EH (cell line): Measurements from ENCODE around the gene PWWP2B.
A peak's percentile ranks its signal among the peaks of the same experiment; 100 is the strongest.

Experiments
- DNase-seq: peaks from one replicate; pipeline ENCODE4 v3.0.0-alpha.2; 2015; ENCODE audit warnings: low read depth

Gene PWWP2B

DNA sequence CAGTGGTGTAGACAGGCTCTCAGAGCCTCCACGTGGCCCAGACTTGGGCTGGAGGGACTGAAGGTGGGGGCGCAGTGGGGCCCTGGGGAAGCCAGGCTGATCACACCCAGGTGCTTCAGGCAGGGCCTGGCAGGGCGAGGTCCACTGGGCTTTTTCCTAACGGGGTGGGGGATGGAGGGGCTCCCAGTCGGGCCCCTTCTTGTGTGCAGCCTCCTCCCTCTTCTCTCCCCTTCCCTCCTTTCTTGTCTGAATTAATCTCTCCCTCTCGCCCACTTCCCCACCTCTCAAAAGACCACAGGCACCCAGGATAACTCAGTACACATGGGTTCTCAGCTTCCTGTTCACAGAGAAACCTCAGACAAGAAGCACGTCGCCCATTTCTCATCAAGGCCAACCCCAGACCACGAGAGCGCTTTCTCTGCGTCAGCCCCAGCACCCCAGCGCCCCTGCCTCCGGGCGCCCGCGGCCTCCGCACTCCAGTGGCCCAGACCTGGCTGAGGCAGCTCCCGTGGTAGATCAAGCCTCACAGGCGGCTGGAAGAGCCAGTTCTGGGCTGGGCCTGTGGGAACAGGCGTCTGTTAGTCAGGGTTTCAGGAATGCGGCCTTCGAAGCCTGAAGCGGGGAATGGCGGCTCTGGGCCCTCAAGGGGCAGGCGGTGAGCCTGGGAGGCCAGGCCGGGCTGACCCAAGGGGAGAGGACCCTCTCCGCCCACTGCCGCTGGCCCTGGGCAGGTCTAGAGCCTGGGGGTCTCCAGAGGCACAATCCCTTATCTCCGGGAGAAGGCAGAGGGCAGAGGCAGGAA, 50.6 kb downstream of the PWWP2B start:
- DNase-seq, result peak; percentile 84

DNA sequence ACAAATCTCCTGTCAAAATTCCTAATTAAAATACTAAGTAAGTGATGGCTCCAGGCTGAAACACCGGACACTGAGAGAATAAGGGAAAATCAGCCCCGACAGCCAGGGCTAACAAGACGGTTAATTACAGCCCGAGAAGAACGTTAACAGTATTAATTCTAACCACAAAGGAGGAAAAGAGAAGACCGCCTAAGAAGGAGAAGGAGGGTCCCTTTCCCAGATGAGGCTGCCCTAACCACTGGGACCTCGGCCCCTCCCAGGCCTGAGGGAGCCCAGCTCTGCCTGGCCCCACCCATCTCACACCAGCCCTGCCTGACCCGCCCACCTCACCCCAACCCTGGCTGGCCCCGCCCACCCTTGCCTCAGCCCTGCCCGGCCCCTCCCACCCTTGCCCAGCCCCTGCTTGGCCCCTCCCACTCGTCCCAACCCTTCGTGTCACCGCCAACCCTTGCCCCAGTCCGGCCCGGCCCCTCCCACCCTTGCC, 51.3 kb downstream of the PWWP2B start:
- peak; percentile 41 for DNase-seq

DNA sequence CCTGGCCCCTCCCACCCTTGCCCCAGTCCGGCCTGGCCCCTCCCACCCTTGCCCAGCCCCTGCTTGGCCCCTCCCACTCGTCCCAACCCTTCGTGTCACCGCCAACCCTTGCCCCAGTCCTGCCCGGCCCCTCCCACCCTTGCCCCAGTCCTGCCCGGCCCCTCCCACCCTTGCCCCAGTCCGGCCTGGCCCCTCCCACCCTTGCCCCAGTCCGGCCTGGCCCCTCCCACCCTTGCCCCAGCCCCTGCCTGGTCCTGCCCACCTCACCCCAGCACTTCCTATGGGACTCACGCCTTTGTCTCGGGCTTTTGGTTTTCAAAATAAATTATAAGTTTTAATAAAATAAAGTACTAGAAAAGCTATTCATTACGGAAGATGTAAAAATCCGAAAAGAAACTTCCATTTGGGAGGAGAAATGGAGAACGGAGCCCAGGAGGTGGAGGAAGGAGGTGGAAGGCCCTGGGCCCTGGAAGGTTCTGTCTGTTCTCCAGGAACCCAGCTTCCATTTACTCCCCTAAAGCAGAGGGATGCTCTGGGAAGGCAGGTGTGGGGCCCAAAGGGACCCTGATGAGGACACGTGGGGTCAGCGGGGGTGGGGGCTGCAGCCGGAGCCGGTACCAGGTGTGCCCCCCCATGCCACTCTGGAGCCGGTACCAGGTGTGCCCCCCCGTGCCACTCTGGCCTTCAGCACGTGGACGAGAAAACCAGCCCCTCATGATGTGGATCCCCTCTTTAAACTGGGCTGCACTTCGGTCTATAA, 52.2 kb downstream of the PWWP2B start:
- DNase-seq, result peak; percentile 2

DNA sequence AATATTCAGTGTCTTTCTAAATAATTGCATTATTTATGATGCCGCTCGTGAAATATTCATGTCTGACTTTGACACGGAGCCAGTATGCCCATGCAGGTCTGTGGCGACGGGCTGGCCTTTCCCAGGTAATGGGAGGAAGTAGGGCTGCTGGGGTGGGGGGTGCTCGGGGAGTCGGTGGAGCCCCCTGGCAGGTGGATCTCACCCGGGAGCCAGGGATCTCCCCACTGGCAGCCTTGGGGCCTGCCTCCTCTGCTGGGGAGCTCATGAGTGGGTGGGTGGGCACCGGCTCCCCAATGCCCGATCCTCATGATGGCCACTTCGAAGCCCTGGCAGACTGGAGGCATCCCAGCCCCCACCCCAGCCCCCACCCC, 52.8 kb downstream of the PWWP2B start:
- no peak for DNase-seq

DNA sequence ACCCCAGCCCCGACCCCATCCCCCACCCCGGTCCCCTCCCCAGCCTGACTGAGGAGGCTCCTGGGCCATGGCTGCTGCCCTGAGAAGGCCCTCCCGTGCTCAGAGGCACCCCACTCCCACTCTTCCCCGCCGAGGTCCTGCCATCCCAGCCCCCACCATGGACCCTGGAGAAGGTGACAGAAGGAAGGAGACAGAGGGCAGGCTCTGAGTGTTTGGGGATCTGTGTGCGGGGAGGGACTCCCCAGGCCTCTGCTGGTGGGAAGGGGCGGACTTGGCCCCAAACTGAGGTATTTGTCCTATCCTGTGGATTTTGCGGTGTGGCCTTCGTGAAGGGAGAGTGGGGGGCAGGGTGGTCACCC, 53.4 kb downstream of the PWWP2B start:
- no peak for DNase-seq

DNA sequence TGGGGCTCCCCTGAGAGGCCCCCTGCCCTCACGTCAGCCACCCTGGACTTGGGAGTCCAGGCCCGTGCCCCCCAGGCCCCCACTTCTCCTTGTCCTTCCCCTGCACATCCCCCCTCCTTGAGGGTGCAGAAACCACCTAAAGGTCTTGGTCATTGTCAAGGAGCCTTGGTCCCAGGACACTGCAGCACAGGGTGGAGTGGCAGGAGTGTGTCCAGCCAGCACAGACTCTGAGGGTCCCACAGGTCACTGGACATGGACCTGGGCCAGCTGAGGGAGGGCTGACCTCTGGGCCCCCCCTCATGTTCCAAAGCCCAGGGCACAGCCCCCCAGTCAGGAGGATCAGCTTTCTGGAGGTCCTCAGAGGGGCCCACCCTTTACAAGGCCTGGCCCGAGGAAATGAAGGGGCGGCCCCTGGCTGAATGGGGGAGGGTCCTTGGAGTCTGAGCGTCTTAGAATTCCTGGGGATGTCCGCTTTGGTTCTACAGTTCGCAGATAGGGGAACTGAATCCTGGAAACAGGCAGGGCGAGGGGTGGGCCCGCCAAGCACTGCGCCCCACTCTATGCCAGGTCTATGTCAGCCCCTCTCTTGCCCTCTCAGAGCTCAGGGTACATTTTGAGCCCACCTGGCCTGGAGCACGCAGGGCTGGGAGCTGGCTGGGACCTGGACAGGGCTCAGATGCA, 54.0 kb downstream of the PWWP2B start:
- DNase-seq, result no peak

DNA sequence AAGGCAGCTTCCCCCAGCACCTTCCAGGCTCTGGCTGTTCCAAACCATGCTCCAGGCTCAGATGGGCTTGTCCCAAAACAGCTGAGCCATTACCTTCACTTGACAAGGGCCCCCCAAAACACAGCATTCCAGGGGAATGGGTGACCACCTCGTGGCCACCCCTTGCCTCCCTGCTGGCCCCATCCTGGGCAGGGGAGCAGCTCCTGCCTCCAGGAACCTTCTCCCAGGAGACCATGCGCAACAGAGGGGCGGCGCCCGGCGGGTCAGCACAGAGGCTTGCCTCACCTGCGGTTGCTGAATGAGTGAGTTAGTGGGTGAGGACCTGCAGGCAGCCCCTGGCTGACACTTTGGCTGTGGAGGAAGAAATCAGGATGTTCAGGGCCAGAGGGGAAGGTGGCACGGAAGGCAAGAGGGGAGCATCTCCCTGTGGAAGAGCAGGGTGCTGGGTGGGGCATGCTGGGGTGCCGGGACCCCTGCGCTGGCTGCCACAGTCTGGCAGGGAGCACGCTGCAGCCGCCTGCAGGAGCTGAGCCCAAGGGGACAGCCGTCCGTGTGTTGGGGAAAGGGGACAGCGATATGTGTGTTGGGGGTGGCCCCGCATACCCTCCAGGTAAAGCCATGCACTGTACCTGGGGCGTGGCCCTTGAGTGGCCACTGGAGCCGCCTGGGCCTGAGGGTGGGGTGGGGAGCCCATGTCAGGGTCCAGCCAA, 54.7 kb downstream of the PWWP2B start:
- no peak for DNase-seq

DNA sequence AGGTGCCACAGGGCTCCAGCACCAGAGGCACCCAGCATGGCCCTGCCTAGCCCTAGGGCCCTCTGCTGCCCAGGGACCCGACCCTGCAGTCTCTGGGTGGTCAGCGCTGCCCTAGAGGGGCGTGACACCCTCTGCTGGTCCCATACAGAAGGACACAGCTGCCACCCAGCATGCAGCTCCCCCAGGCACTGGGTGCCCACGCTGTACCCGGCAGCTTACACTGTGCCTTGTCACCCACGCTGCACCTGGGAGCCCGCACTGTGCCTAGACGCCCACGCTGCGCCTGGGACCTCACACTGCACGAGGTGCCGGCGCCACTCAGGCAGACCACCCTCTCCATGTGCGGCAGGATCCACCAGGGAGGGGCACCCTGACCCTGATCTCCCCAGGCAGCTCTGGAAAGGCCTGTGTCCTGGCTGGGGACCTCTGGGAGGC, 55.2 kb downstream of the PWWP2B start:
- peak; percentile 9 for DNase-seq

DNA sequence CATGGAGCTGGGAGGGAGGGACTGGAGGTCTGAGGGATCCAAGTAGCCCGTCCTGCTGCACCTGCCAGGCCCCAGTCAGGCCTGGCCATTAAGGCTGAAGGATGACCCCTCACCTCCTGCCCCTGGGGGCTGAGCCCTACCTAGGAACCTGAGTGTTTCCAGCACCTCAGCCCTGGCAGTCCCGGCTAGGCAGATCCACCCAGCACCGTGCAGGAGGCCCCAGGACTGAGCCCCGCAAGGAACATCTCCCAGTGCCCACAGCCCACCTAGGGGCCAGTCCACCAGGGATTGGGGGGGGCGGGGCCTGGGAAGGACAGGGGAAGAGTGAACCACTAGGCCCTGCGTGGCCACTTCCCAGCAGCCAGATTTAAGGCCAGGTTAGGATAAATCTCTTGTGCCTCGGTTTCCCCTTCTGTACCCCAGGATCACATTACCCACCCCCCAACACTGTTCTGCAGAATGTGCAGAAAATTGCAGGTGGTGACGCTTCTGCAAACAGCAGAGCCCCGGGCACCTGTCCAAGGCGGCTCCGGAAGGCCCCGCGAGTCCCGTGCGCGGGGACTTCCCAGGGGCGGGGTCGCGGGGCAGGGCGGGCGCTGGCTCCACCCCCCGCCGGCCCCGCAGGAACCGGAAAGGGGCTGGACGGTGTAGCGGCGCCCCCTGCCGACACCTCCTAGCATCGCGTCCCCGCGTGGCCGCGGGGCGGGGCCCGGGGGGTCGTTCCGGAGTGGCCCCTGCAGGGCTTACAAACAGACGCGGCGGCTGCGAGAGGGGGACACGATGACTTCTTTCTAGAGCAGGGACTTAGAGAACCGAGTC, 55.9 kb downstream of the PWWP2B start:
- DNase-seq, result peak; percentile 67

DNA sequence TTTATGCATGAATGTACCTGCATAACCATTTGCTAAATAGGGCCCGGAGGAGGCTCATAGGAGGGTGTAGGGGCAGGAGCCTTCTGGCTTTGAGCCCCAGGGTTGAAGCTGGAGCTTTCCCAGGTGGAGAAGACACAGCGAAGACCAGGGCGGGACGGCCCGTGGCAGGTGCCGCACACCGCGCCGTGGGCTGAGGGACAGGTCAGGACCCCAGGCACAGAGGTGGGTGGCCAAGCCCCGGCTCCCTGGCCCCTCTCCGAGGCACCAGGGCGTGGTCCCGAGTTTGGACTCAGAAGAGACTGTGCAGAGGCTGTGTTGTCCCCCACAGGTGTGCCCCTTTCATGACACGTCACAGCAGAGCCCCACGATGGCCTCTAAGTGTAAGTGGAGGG, 56.5 kb downstream of the PWWP2B start:
- DNase-seq, result no peak

DNA sequence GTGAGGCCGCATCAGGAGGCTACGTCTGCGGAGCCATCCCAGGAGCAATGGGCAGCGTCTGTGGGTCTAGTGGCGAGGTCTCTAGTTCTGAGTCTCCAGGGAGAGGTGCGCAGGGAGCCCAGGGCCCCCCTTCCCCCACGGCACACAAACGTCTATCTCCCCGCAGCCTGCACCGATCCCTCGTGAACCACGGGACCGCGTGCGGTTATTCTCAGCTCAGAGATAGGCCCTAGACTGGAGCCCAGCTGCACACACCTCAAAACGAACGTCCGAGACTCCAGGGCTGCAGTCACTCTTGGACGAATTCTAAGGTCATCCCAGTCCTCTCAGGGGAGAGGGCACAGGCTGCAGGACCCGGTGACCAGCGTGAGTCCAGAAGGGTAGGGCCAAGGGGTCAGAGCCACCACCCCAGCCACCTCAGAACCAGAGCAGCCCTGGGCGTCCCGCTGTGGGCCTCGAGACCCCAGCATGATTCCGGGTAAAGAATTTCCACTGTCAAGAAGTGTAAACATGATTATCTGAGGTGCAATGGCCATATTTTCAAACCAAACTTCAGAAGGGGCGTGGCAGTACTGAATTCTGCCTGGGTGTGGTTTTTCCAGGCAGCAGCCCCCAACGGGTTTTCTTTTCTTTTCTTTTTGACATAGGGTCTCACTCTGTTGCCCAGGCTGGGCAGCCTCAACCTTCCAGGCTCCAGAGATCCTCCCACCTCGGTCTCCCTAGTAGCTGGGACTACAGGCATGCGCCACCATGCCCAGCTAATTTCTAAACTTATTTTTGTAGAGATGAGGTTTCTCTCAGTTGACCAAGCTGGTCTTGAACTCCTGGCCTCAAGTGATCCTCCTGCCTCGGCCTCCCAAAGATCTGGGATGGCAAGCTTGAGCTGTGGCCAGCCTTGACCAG, 57.5 kb downstream of the PWWP2B start:
- DNase-seq, result no peak

DNA sequence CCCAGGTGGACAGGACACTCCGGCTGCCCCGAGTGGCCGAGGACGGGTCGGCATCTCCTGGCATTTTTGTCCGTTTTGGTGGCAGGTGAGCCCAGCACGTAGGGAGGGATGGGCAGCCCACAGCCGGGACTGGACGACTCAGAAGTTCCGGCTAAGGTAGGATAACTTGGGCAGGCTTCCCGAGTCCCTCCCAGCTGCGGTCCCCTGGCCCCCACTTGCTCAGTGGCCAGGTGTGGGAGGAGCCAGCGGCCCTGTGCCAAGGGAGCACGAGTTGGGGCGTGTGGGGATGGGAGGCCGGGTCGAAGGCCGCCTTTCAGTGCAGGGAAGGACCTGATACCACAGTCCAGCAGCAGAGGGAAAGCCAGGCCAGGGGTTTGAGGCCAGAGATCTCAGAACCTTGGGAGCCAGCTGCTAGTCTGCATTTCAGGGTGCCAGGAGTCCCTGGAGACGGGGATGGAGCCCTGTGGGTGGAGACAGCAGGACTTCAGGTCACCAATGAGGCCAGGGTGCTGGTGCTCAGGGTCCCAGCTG, 58.5 kb downstream of the PWWP2B start:
- DNase-seq, result no peak

DNA sequence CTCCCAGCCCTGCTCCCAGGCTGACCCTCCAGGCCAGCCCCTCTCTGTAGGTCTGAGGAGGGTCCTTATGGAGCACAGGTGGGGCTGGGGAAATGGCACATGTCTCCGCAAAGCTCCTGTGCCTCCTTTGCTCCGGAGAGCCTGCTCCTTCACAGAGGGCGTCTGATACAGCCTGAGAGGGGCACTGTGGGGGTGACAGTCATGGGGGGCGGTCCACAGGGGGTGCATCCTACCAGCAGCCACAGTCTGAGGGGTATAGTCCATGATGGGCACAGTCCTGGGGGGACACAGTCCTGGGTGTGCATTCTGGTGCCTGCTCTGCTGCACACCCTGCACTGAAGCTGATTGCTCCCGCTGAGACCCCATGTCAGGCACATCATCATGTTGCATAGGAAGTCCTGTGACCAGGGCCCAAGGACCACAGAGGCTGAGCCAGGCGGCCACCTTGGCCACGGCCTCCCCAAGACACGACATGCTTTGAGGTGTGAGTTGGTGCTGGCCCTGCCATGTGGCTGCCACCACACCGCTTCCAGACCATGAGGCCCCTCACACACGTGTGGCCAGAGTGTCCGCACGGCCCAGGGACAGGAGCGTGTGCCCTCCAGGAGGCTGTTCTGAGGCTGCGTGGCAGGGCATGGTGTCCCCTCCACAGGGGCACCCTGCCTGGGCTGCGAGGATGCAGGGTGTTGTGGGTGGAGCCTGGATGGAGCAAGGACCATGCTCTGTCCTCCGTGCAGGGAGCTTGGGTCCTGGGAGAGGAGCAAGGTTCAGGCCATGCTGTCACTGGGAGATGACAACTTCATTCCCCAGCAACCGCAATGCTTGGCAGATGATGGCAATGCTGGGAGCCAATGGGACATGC, 59.2 kb downstream of the PWWP2B start:
- no peak for DNase-seq

DNA sequence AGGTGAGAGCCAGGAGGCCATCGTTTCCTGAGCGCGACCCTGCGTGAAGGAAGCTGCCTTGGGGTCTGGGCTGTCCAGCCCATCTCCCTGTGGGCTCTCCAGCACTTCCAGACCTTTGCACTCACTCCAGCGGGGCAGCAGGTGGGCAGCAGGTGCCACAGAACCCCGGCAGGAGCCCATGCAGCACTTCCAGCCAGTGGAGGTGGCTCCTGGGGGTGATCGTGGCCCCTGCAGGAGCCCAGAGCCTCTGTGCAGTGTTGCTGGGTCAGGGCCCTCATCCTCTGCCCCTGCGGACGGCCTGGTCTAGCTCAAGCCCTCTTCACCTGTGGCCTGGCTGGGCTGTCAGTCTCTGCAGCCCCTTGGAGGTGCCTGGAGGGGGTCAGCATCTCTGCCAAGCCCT, 59.9 kb downstream of the PWWP2B start:
- no peak for DNase-seq

DNA sequence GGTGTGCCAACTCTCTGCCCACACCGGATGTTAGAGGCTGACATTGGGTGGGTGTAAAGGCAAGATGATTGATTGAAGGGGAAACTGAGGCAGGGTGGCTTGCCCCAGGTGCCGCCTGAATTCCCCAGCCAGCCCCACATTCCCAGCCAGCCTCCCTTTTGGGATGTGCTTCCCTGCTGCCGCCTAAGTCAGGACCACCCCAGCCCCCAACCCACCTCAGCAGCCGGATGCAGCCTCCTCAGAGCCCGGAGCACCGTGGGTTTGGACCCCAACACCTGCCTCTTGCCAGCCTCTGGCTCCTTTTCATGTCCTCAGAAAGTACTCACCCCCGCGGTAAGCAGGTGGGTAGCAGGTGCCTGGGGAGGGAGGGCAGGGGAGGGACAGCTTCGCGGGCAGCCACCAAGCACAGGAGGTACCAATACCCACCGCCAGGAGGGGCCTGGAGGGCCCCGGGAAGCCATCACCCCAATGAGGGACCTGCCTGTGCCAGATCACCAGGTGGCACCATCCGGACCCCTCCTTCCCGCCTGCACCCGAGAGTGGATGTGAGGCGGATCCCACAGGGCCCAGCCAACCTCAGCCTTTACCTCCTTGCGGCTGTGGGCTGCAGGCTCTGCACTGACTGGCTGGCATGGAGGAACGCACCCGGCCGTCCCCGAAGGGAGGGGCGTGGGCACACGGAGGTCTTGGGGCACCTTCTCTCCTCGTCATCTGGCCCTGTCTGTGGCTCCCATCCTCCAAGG, 60.5 kb downstream of the PWWP2B start:
- DNase-seq, result no peak

DNA sequence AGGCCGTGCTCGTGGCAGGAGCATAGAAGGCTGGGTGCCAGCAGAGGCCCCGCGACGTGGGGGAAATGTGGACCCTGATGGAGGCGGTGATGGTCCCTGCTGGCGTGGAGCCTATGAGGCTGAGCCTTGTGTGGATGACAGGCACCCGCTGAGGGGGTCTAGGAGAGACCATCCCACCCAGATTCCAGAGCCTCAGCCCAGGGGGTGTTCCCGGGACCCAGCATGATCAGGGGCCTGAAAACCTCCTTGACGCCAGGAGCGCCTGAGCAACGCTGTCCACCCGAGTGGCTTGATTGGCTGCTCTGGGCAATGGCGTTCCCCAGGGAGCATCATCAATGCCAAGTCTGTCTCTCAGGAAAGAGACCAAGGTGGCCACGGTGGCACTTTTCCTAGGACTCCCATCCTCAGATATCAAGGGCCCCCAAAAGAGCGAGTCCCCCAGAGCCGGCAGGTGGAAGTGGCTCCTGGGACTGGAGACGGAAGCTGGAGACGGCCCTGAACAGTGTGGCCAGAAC, 61.1 kb downstream of the PWWP2B start:
- no peak for DNase-seq

DNA sequence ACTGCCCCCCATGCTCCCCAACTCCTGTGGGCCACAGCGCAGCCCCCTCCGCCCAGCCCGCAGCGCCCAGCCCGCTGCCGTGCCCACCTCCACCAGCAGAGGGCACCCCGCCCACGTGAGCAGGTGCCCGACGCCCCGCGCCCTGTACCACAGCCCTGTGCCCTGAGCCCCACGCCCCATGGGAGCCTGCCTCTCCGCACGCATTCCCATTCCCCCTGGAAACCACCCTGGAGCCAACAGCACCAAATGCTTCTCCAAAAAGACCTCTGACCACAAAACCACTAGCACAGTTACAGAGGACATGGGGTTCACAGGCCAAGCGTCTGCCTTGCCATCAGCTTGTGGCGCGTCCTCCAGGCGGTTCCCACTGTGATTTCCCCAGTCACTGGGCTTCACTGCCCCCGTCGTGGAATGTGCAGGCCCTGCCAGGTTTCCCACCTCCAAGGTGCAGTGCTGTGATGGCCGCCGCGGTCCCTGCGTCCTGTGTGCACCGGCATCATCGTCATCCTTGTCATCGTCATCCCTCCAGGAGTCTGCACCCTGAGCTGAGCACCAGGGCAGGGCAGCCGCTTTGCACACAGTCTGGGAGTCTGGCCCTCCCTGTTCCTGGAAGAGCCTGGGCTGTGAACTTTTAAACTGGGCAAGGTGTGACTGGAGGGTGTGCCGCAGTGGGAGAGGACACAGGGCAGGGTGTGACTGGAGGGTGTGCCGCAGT, 61.7 kb downstream of the PWWP2B start:
- DNase-seq, result peak; percentile 44
